ENCODE results near the gene USP12.
A peak's percentile ranks its signal among the peaks of the same experiment; 100 is the strongest.
"Not testable (repeated sequence)": the region's sequence is repeated elsewhere in the genome, so short reads cannot be mapped to it uniquely, and the experiment has no call there.

The USP12 gene, protein sequence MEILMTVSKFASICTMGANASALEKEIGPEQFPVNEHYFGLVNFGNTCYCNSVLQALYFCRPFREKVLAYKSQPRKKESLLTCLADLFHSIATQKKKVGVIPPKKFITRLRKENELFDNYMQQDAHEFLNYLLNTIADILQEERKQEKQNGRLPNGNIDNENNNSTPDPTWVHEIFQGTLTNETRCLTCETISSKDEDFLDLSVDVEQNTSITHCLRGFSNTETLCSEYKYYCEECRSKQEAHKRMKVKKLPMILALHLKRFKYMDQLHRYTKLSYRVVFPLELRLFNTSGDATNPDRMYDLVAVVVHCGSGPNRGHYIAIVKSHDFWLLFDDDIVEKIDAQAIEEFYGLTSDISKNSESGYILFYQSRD

DNA sequence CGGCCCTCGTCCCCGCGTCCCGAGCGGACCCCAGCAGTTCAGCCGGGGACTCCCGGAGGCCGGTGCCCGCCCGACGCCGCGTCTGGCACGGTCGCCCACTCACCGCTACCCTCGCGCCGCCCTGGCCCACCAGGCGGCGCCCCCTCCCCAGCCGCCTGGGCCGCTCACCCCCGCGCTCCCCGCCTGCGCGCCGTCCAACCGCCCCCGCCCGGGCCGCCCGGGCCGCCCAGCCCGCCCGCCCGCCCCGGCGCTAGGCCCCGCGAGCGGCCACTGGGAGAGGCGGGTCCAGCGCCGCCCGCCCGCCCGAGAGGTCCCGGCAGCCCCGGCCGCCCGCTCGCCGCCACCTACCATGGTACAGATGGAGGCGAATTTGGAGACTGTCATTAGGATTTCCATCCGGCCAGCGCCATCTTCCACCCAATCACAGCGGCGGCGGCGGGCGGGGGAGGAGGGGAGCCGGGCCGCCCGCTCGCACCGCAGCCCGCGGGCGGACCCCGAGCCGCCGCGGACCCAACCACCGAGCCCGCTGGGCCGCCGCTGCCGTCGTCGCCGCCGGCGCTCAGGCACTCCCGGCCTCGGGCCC lies at the start of gene USP12:
Gene USP12, minus strand, starts transcription at position 568 of the 583 bp plus-strand sequence. Its CDS starts 172 bp downstream, at position 396.
- DNase-seq, result no peak

DNA sequence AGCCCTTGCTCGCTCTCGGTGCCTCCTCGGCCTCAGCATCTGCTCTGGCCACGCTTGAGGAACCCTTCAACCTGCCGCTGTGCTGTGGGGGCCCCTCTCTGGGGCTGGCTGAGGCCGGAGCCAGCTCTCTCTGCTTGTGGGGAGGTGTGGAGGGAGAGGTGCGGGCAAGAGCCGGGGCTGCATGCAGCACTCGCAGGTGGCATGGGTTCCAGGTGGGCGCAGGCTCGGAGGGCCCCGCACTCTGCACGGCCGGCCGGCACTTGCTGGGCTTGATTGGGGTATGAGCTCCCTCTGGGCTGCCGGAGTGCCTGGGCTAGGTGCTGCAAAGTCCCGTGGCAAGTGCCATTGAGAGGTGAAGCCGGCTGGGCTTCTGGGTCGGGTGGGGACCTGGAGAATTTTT lies 48.0 kb upstream of the USP12 start:
- DNase-seq, result no peak

DNA sequence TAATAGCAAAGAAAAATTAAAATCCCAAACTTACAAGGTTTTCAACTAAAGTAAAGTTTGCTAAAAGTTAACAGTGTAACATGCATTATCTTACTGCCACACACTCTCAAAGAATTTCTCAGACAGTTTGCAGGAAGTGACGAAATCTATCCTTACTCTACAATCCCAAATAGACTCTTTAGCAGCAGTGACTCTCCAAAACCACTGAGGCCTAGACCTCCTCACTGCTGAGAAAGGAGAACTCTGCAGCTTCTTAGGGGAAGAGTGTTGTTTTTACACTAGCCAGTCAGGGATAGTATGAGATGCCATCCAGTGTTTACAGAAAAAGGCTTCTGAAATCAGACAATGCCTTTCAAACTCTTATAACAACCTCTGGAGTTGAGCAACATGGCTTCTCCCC lies 47.2 kb upstream of the USP12 start:
- DNase-seq, result not testable (repeated sequence)

DNA sequence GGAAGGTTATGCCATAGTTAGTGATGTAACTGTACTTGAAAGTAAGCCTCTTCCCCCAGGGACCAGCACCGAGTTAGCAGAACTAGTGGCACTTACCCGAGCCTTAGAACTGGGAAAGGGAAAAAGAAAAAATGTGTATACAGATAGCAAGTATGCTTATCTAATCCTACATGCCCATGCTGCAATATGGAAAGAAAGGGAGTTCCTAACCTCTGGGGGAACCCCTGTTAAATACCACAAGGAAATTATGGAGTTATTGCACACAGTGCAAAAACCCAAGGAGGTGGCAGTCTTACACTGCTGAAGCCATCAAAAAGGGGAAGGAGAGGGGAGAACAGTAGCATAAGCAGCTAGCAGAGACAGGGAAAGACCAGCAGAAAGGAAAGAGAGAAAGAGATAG lies 46.2 kb upstream of the USP12 start:
- DNase-seq, result not testable (repeated sequence)

DNA sequence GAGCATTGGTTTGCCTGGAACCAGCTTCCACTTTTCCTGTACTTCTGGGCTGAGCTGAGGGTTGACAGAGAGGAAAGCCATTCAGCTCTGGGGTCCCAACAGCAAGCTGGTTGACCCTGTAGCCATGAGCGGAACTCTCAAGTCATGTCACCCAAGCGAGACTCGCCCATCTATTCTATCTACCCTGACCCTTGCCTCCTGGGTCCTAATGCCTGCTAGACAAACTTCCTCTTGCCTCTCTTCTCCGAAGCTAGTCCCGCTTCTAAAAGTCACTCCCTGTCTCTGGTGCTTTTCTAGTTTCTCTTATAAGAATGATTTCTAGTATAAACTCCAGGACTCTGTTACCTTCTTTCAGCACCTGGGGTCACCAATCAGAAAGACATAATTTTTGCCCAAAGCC lies 41.8 kb upstream of the USP12 start:
- DNase-seq, result not testable (repeated sequence)

DNA sequence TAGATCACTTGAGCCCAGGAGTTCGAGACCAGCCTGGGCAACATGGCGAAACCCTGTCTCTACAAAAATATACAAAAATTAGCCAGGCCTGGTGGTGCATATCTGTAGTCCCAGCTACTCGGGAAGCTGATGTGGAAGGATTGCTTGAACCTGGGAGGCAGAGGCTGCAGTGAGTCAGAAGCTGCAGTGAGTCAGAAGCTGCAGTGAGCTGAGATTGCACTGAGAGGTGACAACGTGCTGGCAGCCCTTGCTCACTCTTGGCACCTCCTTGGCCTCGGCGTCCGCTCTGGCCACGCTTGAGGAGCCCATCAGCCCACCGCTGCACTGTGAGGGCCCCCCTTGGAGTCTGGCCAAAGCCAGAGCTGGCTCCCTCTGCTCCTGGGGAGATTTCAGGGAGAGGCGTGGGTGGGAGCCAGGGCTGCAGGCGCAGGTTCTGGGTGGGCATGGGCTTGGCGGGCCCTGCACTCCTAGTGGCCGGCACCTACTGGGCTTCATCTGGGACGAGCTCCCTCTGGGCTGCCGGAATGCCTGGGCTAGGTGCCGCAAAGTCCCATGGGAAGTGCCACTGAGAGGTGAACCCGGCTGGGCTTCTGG lies 40.3 kb upstream of the USP12 start:
- no peak for DNase-seq

DNA sequence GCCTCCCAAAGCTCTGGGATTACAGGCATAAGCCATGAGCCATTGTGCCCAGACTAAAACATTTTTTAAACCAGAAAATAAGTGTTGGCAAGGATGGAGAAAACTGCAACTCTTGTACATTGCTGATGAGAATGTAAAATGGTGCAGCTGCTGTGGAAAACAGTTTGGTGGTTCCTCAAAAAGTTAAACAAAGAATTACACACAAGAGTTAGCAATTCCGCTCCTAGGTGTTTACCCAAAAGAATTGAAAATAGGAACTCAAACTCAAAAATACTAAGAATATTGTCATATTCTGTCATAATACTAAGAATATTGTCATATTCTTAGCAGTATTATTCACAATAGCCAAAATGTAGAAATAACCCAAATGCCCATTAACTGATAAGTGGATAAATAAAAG lies 39.7 kb upstream of the USP12 start:
- DNase-seq, result no peak

DNA sequence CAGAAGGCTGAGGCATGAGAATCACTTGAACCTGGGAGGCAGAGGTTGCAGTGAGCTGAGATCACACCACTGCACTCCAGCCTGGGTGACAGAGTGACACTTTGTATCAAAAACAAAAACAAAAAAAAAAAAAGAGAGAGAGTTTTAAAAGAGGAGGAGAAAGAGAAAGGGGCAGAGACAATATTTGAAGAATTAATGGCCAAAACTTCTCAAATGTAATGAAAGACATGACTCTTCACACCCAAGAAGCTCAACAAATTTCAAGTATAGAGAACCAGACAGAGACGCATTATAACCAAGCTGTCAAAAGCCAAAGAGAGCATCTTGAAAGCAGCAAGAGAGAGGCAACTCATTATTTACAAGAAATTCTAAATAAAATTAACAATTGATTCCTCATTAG lies 36.9 kb upstream of the USP12 start:
- no peak for DNase-seq

DNA sequence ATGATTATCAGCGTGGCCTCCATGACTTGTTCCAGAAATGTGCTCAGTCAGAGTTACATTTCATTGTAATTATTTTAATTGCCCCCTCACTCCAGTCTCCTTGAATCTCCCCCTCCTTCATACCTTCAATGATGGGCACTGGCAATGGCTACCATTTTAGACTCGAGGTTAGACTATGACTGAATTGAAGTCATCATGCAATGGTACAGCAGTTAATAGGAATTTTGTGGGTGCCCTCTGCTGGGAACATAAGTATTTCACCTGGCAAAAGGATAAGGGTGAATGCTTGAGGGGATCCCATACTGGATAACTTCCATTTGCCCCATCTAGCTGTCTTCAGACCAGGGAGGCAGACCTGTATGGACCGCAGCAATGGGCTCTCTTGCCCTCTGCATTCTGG lies 32.2 kb upstream of the USP12 start:
- peak; percentile 19 for DNase-seq

DNA sequence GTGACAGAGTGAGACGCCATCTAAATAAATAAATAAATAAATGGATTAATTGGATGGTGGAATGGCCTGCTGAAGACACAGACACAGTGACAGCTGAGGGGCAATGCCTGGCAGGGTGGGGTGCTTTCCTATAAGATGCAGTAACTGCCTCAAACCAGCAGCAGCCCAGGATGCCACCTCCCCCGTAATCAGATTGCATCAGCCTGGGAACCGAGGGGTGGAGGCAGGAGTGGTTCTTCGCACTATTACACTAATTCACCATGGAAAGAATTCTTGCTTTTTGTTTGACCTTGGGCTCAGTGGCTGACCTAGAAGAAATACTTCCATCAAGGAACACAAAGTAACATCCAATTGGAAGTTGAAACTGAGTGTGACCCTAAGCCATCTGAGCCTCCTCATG lies 31.6 kb upstream of the USP12 start:
- DNase-seq, result no peak

DNA sequence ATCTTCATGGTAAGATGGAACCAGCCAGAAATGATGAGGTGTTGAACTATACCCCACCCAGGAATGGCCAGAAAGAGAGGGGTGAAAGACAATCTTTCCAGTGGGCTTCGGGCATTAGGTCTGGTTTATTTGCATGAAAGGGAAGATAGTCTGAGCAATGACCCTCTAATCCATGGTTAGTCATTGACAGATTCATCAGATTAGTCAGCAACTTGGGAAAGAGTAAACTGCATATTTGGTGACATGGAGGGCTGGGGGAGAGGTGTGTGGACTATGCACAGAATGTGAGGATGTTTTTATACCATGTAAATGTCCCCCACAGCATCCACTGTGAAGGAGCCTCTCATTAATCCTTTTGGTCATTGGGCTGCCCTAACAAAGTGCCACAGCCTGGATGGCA lies 30.1 kb upstream of the USP12 start:
- DNase-seq, result no peak

DNA sequence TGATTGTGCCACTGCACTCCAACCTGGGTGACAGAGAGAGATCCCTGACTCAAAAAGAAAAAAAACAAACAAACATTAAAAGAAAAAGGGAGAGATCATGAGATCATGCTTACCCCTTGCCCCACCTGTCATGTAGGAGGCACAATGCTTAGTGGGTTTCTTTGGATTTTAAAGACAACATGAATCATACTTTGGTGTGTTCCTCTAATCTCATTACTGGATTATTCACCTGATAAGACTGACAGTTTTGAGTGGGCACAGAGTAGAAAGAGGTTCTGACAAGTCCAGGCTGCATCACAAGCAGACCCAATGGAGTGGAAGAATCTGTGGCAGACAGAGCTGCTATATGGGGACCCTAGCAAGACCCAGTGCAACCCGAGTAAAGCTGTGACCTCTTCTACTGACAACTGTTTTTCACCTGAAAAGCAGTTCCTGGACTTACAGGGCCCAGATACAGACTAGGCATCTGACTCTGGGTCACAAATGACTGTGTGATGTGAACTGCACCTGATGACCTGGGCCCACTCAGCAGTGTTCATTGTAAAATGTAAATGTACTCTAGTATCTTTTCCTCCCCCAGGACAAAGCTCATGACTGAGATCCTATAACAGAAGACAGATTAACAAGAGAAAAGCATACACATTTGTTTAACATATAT lies 28.9 kb upstream of the USP12 start:
- DNase-seq, result no peak

DNA sequence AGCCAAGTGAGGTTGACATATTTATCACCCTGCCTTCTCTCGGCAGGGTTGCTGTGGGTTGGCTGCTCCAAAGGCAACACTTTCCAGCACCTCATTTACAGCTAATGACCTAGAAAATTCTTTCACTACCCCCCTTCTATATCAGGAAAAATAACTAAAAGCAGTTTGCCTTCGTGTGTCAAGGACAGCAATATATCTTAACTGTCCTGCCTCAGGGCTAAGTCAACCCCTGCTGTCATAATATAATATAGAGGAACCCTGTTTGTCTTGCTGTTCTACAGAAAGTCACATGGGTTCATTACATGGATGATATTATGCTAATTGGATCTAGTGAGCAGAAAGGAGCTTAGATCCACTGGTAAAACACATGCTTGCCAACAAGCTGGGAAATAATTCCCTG lies 28.1 kb upstream of the USP12 start:
- DNase-seq, result no peak

DNA sequence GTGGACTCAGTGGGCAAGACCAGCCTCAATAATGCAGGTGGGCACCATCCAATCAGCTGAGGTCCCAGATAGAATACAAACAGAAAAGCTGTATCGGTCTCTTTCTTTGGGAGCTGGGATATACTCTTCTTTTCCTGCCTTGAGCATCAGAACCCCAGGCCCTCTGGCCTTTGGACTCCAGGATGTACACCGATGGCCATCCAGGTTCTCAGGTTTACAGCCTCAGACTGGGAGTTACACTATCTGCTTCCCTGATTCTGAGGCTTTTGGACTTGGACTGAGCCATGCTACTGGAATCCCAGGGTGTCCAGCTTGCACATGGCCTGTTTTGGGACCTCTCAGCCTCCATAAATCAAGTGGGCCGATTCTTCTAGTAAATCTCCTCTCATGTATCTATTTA lies 27.6 kb upstream of the USP12 start:
- DNase-seq, result no peak

DNA sequence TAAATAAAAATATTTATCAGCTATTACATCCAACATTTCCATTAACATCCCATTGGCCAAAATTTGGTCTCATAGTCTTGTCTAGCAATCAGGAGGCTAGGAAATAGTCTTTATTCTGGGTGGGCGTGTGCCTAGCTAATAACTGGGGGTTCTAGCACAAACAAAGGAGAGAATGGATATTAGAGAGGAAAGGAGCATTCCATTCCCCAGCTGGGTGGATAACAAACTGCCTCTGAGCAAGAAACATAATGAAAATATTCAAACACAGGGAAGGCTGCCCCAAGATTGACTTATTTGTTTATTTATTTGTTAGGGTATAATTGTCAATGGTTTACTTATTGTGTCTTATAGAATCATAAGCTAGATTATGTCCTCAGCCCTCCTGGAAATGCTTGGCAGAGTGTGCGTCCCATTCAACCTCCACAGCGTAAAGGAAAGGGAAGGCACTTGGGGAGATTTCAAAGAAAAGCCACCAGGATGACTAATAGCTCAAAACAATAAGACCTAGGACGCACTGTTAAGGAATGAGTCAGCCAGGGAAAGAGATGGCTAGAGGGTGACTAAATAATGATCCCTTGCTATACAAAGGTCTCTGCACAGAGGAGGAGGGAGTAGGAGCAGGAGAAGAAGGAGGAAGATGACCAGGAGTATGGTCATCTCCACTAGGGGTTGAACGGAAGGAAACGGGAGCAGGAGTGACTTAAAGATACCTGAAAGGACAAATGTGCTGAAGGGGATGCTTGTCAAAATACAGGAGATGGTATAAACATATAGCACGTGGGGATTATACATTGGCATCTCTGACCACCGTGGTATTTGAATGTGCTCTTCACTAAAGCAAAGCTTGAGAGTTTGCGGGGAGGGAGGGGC lies 23.5 kb upstream of the USP12 start:
- no peak for DNase-seq

DNA sequence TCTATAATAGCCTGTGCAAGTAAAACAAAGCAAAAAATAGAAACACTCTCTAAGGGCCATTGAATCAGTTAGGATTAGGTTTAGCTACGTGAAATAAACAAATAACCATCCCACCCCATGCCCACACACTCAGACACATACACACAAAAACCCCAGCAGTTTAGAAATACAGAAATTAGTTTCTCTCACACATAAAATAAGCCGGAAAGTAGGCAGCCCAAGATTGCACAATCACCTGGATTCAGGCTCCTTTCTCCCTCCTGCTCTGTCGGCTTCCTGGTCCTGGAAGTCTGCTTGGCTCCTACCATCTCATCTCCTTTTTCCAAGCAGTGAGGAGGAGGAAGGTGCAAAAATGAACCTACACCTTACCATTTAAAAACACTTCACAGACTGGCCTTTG lies 22.6 kb upstream of the USP12 start:
- DNase-seq, result no peak

DNA sequence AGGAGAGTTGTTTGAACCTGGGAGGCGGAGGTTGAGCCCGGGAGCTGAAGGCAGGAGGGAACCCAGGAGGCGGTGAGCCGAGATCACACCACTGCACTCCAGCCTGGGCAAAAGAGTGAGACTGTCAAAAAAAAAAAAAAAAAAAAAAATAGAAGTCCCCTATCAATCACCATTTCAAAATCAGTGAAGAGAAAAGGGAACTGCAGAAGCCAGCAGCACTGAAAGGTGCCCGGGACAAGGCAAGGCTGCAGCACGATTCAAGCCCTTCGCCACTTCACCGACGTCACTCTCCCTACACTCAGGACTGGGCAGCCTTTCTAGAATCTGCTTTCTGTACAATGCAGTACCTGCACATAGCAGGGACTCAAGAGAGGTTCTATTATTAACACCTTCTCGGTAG lies 21.9 kb upstream of the USP12 start:
- no peak for DNase-seq

DNA sequence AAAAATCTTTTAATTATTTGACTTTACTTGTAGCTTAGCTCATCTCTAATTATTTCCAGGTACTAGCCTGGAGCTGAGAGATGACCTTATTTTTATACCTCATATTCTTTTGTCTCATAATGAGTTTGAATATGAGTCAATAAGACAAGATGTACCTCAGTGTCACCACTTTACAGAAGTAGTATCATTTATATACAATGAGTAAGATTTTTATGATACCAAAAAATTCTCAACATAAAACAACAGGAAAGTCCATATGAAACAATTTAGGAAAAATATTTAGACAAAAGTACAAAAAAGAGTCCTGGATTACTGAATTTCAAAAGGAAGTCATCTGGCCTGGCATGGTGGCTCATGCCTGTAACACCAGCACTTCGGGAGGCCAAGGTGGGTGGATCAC lies 21.4 kb upstream of the USP12 start:
- DNase-seq, result no peak

DNA sequence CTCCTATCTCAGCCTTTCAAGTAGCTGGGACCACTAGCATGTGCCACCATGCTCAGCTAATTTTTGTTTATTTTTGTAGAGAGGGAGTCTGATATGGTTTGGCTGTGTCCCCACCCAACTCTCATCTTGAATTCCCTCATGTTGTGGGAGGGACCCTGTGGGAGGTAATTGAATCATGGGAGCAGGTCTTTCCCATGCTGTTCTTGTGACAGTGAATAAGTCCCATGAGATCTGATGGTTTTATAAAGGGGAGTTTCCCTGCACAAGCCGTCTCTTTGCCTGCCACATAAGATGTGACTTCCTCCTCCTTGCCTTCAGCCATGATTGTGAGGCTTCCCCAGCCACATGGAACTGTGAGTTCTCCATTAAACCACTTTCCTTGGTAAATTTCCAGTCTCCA lies 20.8 kb upstream of the USP12 start:
- not testable (repeated sequence) for DNase-seq

DNA sequence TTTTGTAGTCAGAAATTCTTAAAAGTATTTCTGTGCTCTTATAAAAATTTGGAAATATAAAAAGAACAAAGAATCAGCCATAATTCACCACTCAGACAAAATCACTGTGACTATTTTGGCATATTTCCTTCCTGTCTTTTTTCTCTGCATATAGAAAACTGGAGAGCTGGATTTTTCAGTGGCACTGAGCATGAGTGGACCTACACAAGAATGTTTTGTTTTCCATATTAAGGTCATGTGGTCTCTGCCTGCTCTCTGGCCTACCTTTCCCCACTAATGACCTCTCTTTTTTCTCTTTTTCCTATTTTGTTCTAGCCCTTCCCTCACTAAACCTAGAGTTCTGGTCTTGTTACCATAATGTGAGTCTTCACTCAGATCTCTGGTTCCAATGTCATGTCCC lies 17.6 kb upstream of the USP12 start:
- DNase-seq, result no peak

DNA sequence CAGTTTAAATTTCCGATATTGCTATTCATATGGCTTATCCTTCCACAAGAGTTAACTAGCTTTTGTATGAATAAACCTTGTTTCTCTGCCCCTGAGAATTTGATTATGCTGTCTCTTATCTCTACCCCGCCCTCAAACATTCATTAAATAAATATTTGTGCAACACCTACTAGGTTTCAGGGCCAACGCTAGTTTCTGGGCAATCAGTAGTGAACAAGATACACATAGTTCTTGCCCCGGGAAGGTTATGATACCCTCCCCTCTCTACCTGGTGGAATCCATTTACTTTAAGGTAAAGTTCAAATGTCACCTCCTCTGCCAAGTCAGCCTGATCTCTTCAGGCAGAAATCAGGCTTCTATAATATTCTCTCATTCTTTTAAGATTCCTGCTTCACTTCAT lies 16.6 kb upstream of the USP12 start:
- DNase-seq, result no peak

DNA sequence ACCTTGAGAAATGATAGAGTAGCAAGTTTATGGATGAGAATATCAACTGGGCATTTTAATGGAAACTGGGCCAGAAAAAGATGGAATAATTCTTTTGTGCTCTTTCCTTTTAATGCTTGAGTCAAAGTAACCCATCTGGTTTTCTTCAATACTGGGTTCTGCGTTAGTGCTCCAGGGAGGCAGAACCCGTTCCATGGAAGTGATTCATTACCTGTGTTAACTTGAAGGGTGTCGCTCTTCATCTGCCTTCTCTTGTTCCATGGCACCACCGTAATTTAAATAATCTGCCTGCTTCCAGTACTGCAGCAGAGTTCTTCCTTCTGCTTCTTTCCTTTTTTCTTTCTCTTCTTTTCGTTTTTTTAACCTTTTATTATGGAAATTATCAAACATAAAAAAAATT lies 14.7 kb upstream of the USP12 start:
- DNase-seq, result no peak

DNA sequence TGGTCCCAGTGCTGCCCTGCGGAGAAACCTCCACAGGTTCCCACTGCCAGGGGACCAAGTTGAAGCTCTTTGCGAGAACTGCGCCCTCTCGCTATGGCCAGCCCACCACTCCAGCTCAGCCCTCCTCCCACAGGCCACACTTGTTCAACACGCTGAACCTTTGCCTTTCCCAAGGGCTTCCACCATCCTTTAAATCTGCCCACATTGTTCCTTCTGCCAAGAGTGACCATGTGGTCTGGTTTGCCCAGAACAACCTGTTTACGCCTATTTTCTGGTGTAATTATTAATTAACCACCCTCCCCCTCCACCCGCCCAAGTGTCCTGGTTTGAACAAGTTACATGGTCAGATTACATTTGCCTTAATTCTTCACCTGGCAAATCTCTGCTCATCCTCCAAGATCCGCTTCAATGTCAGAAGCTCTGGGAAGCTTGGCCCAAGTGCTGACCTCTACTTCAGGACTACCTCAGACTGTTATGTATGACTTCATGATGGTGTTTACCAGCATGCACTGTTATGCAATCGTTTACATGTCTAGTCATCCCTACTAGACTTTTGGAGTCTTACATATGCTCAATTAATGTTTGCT lies 12.0 kb upstream of the USP12 start:
- DNase-seq, result no peak

Data from CD4-positive, alpha-beta T cell treated with Interleukin-17A for 1 hour (primary cell).